Hepatocyte (in vitro differentiated cells): Measurements from ENCODE around the gene SYNGR1.
"Not testable (repeated sequence)": the region's sequence is repeated elsewhere in the genome, so short reads cannot be mapped to it uniquely, and the experiment has no call there.

Experiments used
- CTCF ChIP-seq: fragments of 200-600 bp; sonication (generic); IDR thresholded peaks from 2 replicates; pipeline ENCODE4 v1.5.1; 2016; ENCODE audit warnings: antibody characterized with exemption, mild to moderate bottlenecking; ENCODE audit not compliant: poor library complexity
- EZH2 ChIP-seq: fragments of 200-600 bp; sonication (generic); IDR thresholded peaks from 2 replicates; pipeline ENCODE4 v1.6.1; 2016; ENCODE audit warnings: antibody characterized with exemption, mild to moderate bottlenecking, borderline replicate concordance
- EZH2phosphoT487 ChIP-seq: fragments of 200-600 bp; sonication (generic); IDR thresholded peaks from one replicate; pipeline ENCODE4 v1.6.1; 2018; ENCODE audit warnings: antibody characterized with exemption, mild to moderate bottlenecking, low read depth, moderate library complexity; ENCODE audit not compliant: unreplicated experiment, severe bottlenecking

- not testable (repeated sequence) for TF ChIP-seq CTCF, EZH2, EZH2phosphoT487
Measured at GRCh38 chr22:39355805-39356204, 6.0 kb downstream of the SYNGR1 start.
